H9 (cell line): ENCODE measurements around the gene RB1. TPM values are rescaled to one million over a fixed set of nuclear protein-coding genes. Genes with fewer than 3 reads are reported as not detected.

Experiments
- DNase-seq: peaks from one replicate; pipeline ENCODE4 v3.0.0-alpha.2; 2017
- H2AFZ ChIP-seq: one replicate; pipeline ENCODE4 v1.6.1; 2013; ENCODE audit warnings: mild to moderate bottlenecking, low read length, control low read depth, moderate library complexity
- H2AK5ac ChIP-seq: 2 replicates; pipeline ENCODE4 v1.6.1; 2013; ENCODE audit warnings: low read length, control low read depth, mixed read lengths; ENCODE audit not compliant: insufficient read length
- H2BK120ac ChIP-seq: one replicate; pipeline ENCODE4 v1.6.1; 2013; ENCODE audit warnings: low read depth, mild to moderate bottlenecking, low read length, control low read depth, inconsistent platforms; ENCODE audit not compliant: poor library complexity, severe bottlenecking
- H2BK12ac ChIP-seq: 2 replicates; pipeline ENCODE4 v1.6.1; 2013; ENCODE audit warnings: low read length, control low read depth, mixed read lengths, low read depth; ENCODE audit not compliant: insufficient read length
- H2BK15ac ChIP-seq: 2 replicates; pipeline ENCODE4 v1.6.1; 2013; ENCODE audit warnings: low read depth, low read length, control low read depth
- H2BK20ac ChIP-seq: one replicate; pipeline ENCODE4 v1.6.1; 2013; ENCODE audit warnings: low read depth, mild to moderate bottlenecking, low read length, control low read depth, inconsistent platforms; ENCODE audit not compliant: poor library complexity, severe bottlenecking
- H2BK5ac ChIP-seq: 2 replicates; pipeline ENCODE4 v1.6.1; 2013; ENCODE audit warnings: low read length, control low read depth, mixed read lengths; ENCODE audit not compliant: insufficient read length
- H3K14ac ChIP-seq: 2 replicates; pipeline ENCODE4 v1.6.1; 2013; ENCODE audit warnings: low read length, control low read depth; ENCODE audit not compliant: insufficient read depth
- H3K18ac ChIP-seq: 2 replicates; pipeline ENCODE4 v1.6.1; 2013; ENCODE audit warnings: low read depth, mild to moderate bottlenecking, mixed read lengths, low read length, control low read depth; ENCODE audit not compliant: insufficient read length
- H3K23ac ChIP-seq: 2 replicates; pipeline ENCODE4 v1.6.1; 2013; ENCODE audit warnings: low read length, control low read depth, mixed read lengths, low read depth; ENCODE audit not compliant: insufficient read length
- H3K23me2 ChIP-seq: 2 replicates; pipeline ENCODE4 v1.6.1; 2013; ENCODE audit warnings: low read depth, mild to moderate bottlenecking, mixed read lengths, low read length, control low read depth; ENCODE audit not compliant: insufficient read length, poor library complexity, severe bottlenecking
- H3K27ac ChIP-seq: 2 replicates; pipeline ENCODE4 v1.5.1; 2013; ENCODE audit warnings: low read length, control low read depth, mixed read lengths, low read depth; ENCODE audit not compliant: insufficient read length
- H3K27me3 ChIP-seq: 2 replicates; pipeline ENCODE4 v1.6.1; 2013; ENCODE audit warnings: low read length, control low read depth, inconsistent platforms; ENCODE audit not compliant: insufficient read depth
- H3K4ac ChIP-seq: 2 replicates; pipeline ENCODE4 v1.6.1; 2013; ENCODE audit warnings: low read depth, mild to moderate bottlenecking, control low read depth, inconsistent platforms, low read length, moderate library complexity
- H3K4me1 ChIP-seq: 2 replicates; pipeline ENCODE4 v1.6.1; 2013; ENCODE audit warnings: low read length, control low read depth, inconsistent platforms; ENCODE audit not compliant: insufficient read depth
- H3K4me2 ChIP-seq: 2 replicates; pipeline ENCODE4 v1.6.1; 2013; ENCODE audit warnings: low read length, control low read depth, mixed read lengths; ENCODE audit not compliant: insufficient read length, insufficient read depth
- H3K56ac ChIP-seq: 2 replicates; pipeline ENCODE4 v1.6.1; 2013; ENCODE audit warnings: low read depth, mild to moderate bottlenecking, mixed read lengths, low read length, control low read depth; ENCODE audit not compliant: insufficient read length
- H3K79me1 ChIP-seq: 2 replicates; pipeline ENCODE4 v1.6.1; 2013; ENCODE audit warnings: low read depth, mild to moderate bottlenecking, moderate library complexity, low read length, control low read depth, inconsistent platforms; ENCODE audit not compliant: insufficient read depth, poor library complexity, severe bottlenecking
- H3K79me2 ChIP-seq: 2 replicates; pipeline ENCODE4 v1.6.1; 2013; ENCODE audit warnings: low read length, control low read depth, inconsistent platforms; ENCODE audit not compliant: insufficient read depth
- H3K9ac ChIP-seq: 2 replicates; pipeline ENCODE4 v1.6.1; 2013; ENCODE audit warnings: low read length, control low read depth, mixed read lengths; ENCODE audit not compliant: insufficient read length; ENCODE audit errors: extremely low read depth
- H3K9me3 ChIP-seq: one replicate; pipeline ENCODE4 v1.6.1; 2013; ENCODE audit warnings: low read depth, low read length, inconsistent platforms; ENCODE audit not compliant: control insufficient read depth
- H3T11ph ChIP-seq: one replicate; pipeline ENCODE4 v1.6.1; 2013; ENCODE audit warnings: mild to moderate bottlenecking, low read length, control low read depth, inconsistent platforms
- H4K20me1 ChIP-seq: one replicate; pipeline ENCODE4 v1.6.1; 2013; ENCODE audit not compliant: control insufficient read depth, insufficient read length, insufficient read depth
- H4K5ac ChIP-seq: 2 replicates; pipeline ENCODE4 v1.6.1; 2013; ENCODE audit warnings: low read depth, mild to moderate bottlenecking, mixed read lengths, low read length, control low read depth; ENCODE audit not compliant: insufficient read length
- H4K8ac ChIP-seq: replicated peaks from 2 replicates; pipeline ENCODE4 v1.6.1; 2013; ENCODE audit warnings: low read length, control low read depth, mixed read lengths, low read depth; ENCODE audit not compliant: insufficient read length
- H4K91ac ChIP-seq: 2 replicates; pipeline ENCODE4 v1.6.1; 2013; ENCODE audit warnings: low read depth, mild to moderate bottlenecking, moderate library complexity, mixed read lengths, low read length, control low read depth; ENCODE audit not compliant: insufficient read length
- H3K27ac Mint-ChIP-seq, 3 experiments: 2 replicates in 2 of 3; 3 replicates in 1 of 3; pipeline ENCODE4 v1.8.0; 2020 to 2021; ENCODE audit warnings: mixed read lengths in 3 of 3, mild to moderate bottlenecking in 1 of 3, moderate library complexity in 1 of 3
- H3K27me3 Mint-ChIP-seq: 2 replicates; pipeline ENCODE4 v1.8.0; 2021; ENCODE audit warnings: low read depth, mild to moderate bottlenecking, moderate library complexity, mixed read lengths
- H3K36me3 Mint-ChIP-seq, 3 experiments: 2 replicates in 2 of 3; 3 replicates in 1 of 3; pipeline ENCODE4 v1.8.0; 2020 to 2021; ENCODE audit warnings: low read depth in 3 of 3, mixed read lengths in 3 of 3; ENCODE audit not compliant: insufficient read depth in 1 of 3
- H3K4me1 Mint-ChIP-seq, 2 experiments: 2 replicates each; pipeline ENCODE4 v1.8.0; 2020; ENCODE audit warnings: mixed read lengths in 2 of 2
- H3K4me3 Mint-ChIP-seq, 2 experiments: 2 replicates in 1 of 2; 3 replicates in 1 of 2; pipeline ENCODE4 v1.8.0; 2020 to 2021; ENCODE audit warnings: mild to moderate bottlenecking in 2 of 2, mixed read lengths in 2 of 2, moderate library complexity in 1 of 2
- H3K9me3 Mint-ChIP-seq, 2 experiments: 2 replicates in 1 of 2; 3 replicates in 1 of 2; pipeline ENCODE4 v1.8.0; 2020; ENCODE audit warnings: mild to moderate bottlenecking in 2 of 2, mixed read lengths in 2 of 2, moderate library complexity in 1 of 2
- CTCF ChIP-seq: fragments of 200-600 bp; sonication (generic); conservative IDR thresholded peaks from 3 replicates; pipeline ENCODE4 v1.8.0; 2021; ENCODE audit warnings: antibody characterized with exemption, mild to moderate bottlenecking
- WGBS: extraction: QIAGEN DNeasy Blood & Tissue Kit; methylation state at CpG from one replicate; pipeline ENCODE4 v1.1.7; 2013; ENCODE audit warnings: missing lambda C conversion rate, low lambda C conversion rate, mixed read lengths; ENCODE audit not compliant: insufficient read length; ENCODE audit errors: extremely low coverage; 5-methylcytosine and 5-hydroxymethylcytosine counted together
- total RNA-seq: library from RNA; stranded (reverse); gene quantifications from 2 replicates; pipeline ENCODE4 v1.2.1, GENCODE V29; 2021

RB1 gene
- total RNA-seq, 1 experiment from 2014 or later: 20.5 TPM

- Histone ChIP-seq H3K56ac (no peak overlapping the region), H3K14ac (no peak overlapping the region), H3T11ph (no peak overlapping the region), H3K4me2 (no peak overlapping the region), H3K79me1 (no peaks in the 10 kb centered on the region), H4K5ac (no peak overlapping the region), H3K4ac (no peak overlapping the region), H2AK5ac (no peak overlapping the region), H3K9me3 (no peaks in the 10 kb centered on the region), H3K23ac (no peak overlapping the region), H3K18ac (no peak overlapping the region), H3K9ac (no peak overlapping the region), H4K8ac (no peak overlapping the region), H2BK20ac (no peak overlapping the region), H3K79me2 (no peaks in the 10 kb centered on the region), H3K4me1 (no peaks in the 10 kb centered on the region), H4K91ac (no peak overlapping the region), H2BK5ac (no peak overlapping the region), H3K27ac (no peak overlapping the region), H2BK12ac (no peak overlapping the region), H3K23me2 (no peaks in the 10 kb centered on the region), H2BK120ac (no peak overlapping the region), H2BK15ac (no peak overlapping the region), H3K27me3 (no peaks in the 10 kb centered on the region), H2AFZ (no peak overlapping the region), H4K20me1 (no peaks in the 10 kb centered on the region)
- Mint-ChIP-seq H3K27me3 (no peaks in the 10 kb centered on the region; the same call in 1 of the 2 replicates), H3K27ac (no peak overlapping the region), H3K36me3 (0 out of 7 replicates have a peak, but pooled peaks cover 0 to 4% (median 0%) of the 10 kb centered on the region in 3 experiments), H3K4me1 (0 out of 4 replicates have a peak, but pooled peaks cover 0 to under 1% of the 10 kb centered on the region in 2 experiments), H3K4me3 (no peak overlapping the region), H3K9me3 (no peaks in the 10 kb centered on the region)
- no CpG with 5 or more reads among the region's 4 CpGs for WGBS
- TF ChIP-seq CTCF: no peak
- DNase-seq: no peak
These were observed 6.3 kb upstream of the RB1 start for GRCh38 chr13:48297131-48297786.
